ENCODE results near the gene CXCL14. TPM values are rescaled to one million over a fixed set of nuclear protein-coding genes. Genes with fewer than 3 reads are reported as not detected.

CXCL14 gene
- total and polyA plus RNA-seq, 2 of the 13 experiments (the other 11 are each of a cell fraction or from before 2014, with no cell fraction given), result not detected

DNA sequence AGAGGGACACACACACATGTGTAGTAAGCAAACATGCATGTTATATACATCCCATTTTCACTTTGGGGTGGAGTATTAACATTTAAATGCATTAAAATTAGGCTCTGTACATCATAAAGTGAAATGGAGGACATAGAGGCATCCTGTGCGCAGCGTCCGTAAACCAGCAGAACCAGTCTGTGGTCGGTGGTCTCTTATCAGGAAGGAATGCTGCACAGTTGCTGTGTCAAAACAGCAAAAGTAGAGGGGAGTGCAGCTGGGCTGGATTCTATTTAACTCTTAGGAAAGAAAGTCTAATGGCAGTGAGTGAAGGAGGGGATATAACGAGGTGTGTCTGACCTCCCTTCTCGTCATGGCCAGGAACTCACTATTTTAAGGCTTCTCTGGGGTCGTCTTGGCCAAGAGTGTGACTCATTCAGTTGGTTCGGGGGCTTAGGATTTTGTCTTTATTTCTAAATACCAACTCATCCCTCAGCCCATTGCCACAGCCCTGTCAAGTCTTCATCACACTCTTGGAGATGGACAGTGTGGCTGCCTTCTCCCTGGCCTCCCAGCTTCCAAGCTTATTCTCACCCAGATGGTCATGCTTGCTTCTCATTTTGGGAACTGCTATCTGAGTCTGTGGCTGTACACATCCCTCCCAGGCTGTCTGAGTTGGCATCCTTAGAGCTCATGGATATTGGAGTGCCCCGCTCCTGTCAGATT is 20.1 kb upstream of the CXCL14 start:
- BruUV-seq (replicated peaks), result no TSS peak
- 38% methylated on average over 8 of the region's 9 CpGs for WGBS (ENCODE audit: low lambda C conversion rate)
- Histone ChIP-seq H2AFZ (ENCODE audit: low read length) (no peak overlapping the region), H3K9me3 (ENCODE audit: low read length) (no peaks in the 10 kb centered on the region), H3K36me3 (replicated peaks in 1 of 2; ENCODE audit: control insufficient read depth in 1 of 2, insufficient read depth in 2 of 2, low read length in 2 of 2) (no peaks in the 10 kb centered on the region), H3K9ac (ENCODE audit: insufficient read depth, low read depth, low read length) (no peak overlapping the region), H3K27me3 (ENCODE audit: control insufficient read depth in 1 of 2, insufficient read depth in 2 of 2, low read length in 2 of 2) (peaks cover 2 to 4% of the 10 kb centered on the region in 2 experiments; a peak in 3 of 5 replicates), H3K4me1 (ENCODE audit: insufficient read depth, low read length) (peaks cover 3% of the 10 kb centered on the region; the same call in 1 of the 2 replicates), H3K4me2 (ENCODE audit: low read depth, low read length) (no peak overlapping the region), H4K20me1 (ENCODE audit: insufficient read depth, low read length) (no peaks in the 10 kb centered on the region), H3K4me3 (replicated peaks in 1 of 3; ENCODE audit: insufficient read depth in 1 of 3, low read depth in 2 of 3, low read length in 3 of 3) (no peak overlapping the region), H3K79me2 (ENCODE audit: insufficient read depth, low read length) (no peaks in the 10 kb centered on the region), H3K27ac (ENCODE audit: extremely low read length, insufficient read depth, low read length) (no peak overlapping the region)
- ATAC-seq (no peak), FAIRE-seq (no peak), DNase-seq (ENCODE audit: low spot score) (no peak)
- intact Hi-C loops (cut with micrococcal nuclease; ENCODE audit: unreplicated experiment), result no loop called here
- in situ Hi-C loops (cut with HindIII; ENCODE audit: extremely low pct_ligation_motif_present, low pct_unique_long_range_greater_than_20kb), result no loop called here
- no peak for TF ChIP-seq USF2 (IDR thresholded peaks at IDR 0.05; ENCODE audit: low read depth, low read length)
- no peak for TF ChIP-seq USF2 (CRISPR knock-in tag; IDR thresholded peaks at IDR 0.05; ENCODE audit: borderline replicate concordance)
- TF ChIP-seq KLF13 (CRISPR knock-in tag; IDR thresholded peaks at IDR 0.05), result no peak
- TF ChIP-seq NFKB2 (CRISPR knock-in tag; IDR thresholded peaks at IDR 0.05; ENCODE audit: borderline replicate concordance), result no peak
- TF ChIP-seq ETV5 (CRISPR knock-in tag; IDR thresholded peaks at IDR 0.05; ENCODE audit: borderline replicate concordance), result no peak
- no peak for TF ChIP-seq SMAD9 (CRISPR knock-in tag; IDR thresholded peaks at IDR 0.05)
- TF ChIP-seq ATF3 (CRISPR knock-in tag; IDR thresholded peaks at IDR 0.05), result no peak
- CTCF ChIA-PET (ENCODE audit: low intra/inter-chr PET ratio, low total read pairs), result no interaction called here
- POLR2A ChIA-PET, result no interaction called here

All from HepG2 (cell line).